ENCODE results near the gene LRFN5. TPM values are rescaled to one million over a fixed set of nuclear protein-coding genes. Genes with fewer than 3 reads are reported as not detected.

The LRFN5 gene
- polyA plus RNA-seq, 3 donors, result not detected

- H3K4me2 ChIP-seq (replicated peaks; ENCODE audit: extremely low read depth, low read length, poor library complexity, severe bottlenecking), result no peak overlapping the region
- intact Hi-C loops (cut with micrococcal nuclease), result no loop called here
- H3K9me3 ChIP-seq (replicated peaks in 1 of 2; ENCODE audit: control insufficient read depth in 1 of 2, insufficient read depth in 1 of 2, low read length in 2 of 2), result peaks cover 3 to 4% of the 10 kb centered on the region in 2 donors
- H4K20me1 ChIP-seq (ENCODE audit: insufficient read depth, low read length), result no peaks in the 10 kb centered on the region
- Mint-ChIP-seq H3K4me1 (no peaks in the 10 kb centered on the region), H3K27ac (no peak overlapping the region), H3K4me3 (no peak overlapping the region), H3K36me3 (no peaks in the 10 kb centered on the region), H3K27me3 (ENCODE audit: low read depth in 3 of 3) (no peaks in the 10 kb centered on the region), H3K9me3 (peaks cover 4 to 19% (median 13%) of the 10 kb centered on the region in 7 donors)
- no peak for TF ChIP-seq CTCF (IDR thresholded peaks at IDR 0.05)
- no peak for DNase-seq
- H3K27me3 ChIP-seq (ENCODE audit: control insufficient read depth in 2 of 2, insufficient read depth in 2 of 2, low read length in 2 of 2), result no peaks in the 10 kb centered on the region
- no peaks in the 10 kb centered on the region for H3K36me3 ChIP-seq (replicated peaks in 1 of 2; ENCODE audit: control insufficient read depth in 1 of 2, insufficient read depth in 2 of 2, low read length in 2 of 2)
- no peak overlapping the region for H3K9ac ChIP-seq (ENCODE audit: insufficient read depth, low read length, poor library complexity, severe bottlenecking)
- no peak overlapping the region for H3K27ac ChIP-seq (ENCODE audit: low read depth in 1 of 2, low read length in 2 of 2)
- H2AFZ ChIP-seq (ENCODE audit: insufficient read depth, low read depth, low read length, poor library complexity, severe bottlenecking), result no peak overlapping the region
- WGBS (ENCODE audit: insufficient coverage), result no CpG with 5 or more reads among the region's 1 CpG
- H3K4me3 ChIP-seq (replicated peaks in 1 of 3; ENCODE audit: low read depth in 2 of 3, low read length in 3 of 3), result no peak overlapping the region
- H3K4me1 ChIP-seq (ENCODE audit: control insufficient read depth in 1 of 2, insufficient read depth in 2 of 2, low read length in 2 of 2), result no peaks in the 10 kb centered on the region
- H3K79me2 ChIP-seq (ENCODE audit: insufficient read depth, low read length), result no peaks in the 10 kb centered on the region
Observed at GRCh38 chr14:41758011-41758665, 151.5 kb downstream of the LRFN5 start.

GRCh38 chr14:41761204-41761603 lies 154.5 kb downstream of the LRFN5 start:
- Histone ChIP-seq H4K20me1 (ENCODE audit: insufficient read depth, low read length) (no peaks in the 10 kb centered on the region), H3K4me3 (replicated peaks in 1 of 3; ENCODE audit: low read depth in 2 of 3, low read length in 3 of 3) (no peak overlapping the region), H3K4me2 (replicated peaks; ENCODE audit: extremely low read depth, low read length, poor library complexity, severe bottlenecking) (no peak overlapping the region), H3K27me3 (ENCODE audit: control insufficient read depth in 2 of 2, insufficient read depth in 2 of 2, low read length in 2 of 2) (no peaks in the 10 kb centered on the region), H3K9me3 (replicated peaks in 1 of 2; ENCODE audit: control insufficient read depth in 1 of 2, insufficient read depth in 1 of 2, low read length in 2 of 2) (peaks cover 3 to 4% of the 10 kb centered on the region in 2 donors), H3K9ac (ENCODE audit: insufficient read depth, low read length, poor library complexity, severe bottlenecking) (no peak overlapping the region), H3K4me1 (ENCODE audit: control insufficient read depth in 1 of 2, insufficient read depth in 2 of 2, low read length in 2 of 2) (no peaks in the 10 kb centered on the region), H2AFZ (ENCODE audit: insufficient read depth, low read depth, low read length, poor library complexity, severe bottlenecking) (no peak overlapping the region), H3K79me2 (ENCODE audit: insufficient read depth, low read length) (no peaks in the 10 kb centered on the region), H3K27ac (ENCODE audit: low read depth in 1 of 2, low read length in 2 of 2) (no peak overlapping the region), H3K36me3 (replicated peaks in 1 of 2; ENCODE audit: control insufficient read depth in 1 of 2, insufficient read depth in 2 of 2, low read length in 2 of 2) (no peaks in the 10 kb centered on the region)
- Mint-ChIP-seq H3K27ac (no peak overlapping the region), H3K4me1 (no peaks in the 10 kb centered on the region), H3K36me3 (no peaks in the 10 kb centered on the region), H3K4me3 (no peak overlapping the region), H3K9me3 (peaks cover 2 to 12% (median 11%) of the 10 kb centered on the region in 7 donors), H3K27me3 (ENCODE audit: low read depth in 3 of 3) (peaks cover 0 to 2% (median 2%) of the 10 kb centered on the region in 3 donors)
- no CpG with 5 or more reads among the region's 2 CpGs for WGBS (ENCODE audit: insufficient coverage)
- intact Hi-C loops (cut with micrococcal nuclease), result no loop called here
- TF ChIP-seq CTCF (IDR thresholded peaks at IDR 0.05), result no peak
- no peak for DNase-seq
